Fibroblast of skin of left biceps (primary cell): Measurements from ENCODE around the gene CLCN6.

Experiments used
- DNase-seq, 2 experiments: peaks; one replicate each; pipeline ENCODE4 v3.0.0-alpha.2; 2013; ENCODE audit warnings: low read depth in 2 of 2

Gene CLCN6

DNA sequence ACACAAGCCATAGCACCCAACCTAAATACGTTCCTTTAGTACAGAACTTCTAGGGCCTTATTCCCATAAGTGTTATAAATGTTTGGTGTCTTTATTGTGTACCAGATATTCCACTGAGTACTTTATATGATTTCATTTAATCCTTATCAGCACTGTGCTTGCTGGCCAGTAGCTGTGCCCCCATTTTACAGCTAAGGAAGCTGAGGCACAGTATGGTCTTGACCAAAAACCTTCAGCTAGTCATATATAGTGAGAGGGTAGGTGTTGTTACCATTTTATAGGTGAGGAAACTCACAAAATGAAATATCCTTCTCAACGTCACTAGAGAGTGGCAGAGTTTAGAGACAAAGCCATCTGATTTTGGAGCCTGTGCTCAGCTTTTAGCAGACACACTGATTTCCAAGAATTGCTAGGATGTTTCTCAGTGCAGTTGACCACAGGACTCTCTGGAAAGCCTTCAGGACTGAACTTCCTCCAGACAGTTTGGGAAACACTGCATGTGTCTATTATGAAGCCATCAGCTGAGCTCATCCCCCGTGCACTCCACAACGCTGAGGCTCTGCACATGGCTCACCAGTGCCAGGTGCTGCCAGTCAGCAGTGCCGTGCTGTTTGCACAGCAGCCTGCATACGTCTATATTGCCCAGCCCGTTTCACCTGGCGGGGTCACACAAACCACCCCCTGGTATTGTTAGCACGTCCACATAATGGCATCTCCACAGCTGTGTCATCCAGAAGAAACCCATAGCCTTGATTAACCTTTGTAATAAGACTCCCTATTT lies 26.1 kb downstream of the CLCN6 start:
- no peak for DNase-seq

DNA sequence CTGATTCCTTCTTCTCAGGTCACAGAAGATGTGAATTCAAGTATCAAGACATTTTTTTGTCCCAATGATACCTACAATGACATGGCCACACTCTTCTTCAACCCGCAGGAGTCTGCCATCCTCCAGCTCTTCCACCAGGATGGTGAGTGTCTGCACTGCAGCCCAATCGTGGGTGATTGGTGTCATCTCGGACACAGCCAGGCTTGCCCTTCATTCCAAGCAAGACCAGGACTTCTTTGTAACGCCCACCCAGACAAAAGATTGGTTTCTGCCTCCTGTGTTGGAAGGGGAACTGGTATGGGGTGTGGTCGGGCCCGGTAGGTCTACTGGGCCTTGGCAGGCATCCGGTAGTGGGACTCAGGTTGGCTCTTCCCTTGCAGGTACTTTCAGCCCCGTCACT lies 27.5 kb downstream of the CLCN6 start:
- no peak for DNase-seq

DNA sequence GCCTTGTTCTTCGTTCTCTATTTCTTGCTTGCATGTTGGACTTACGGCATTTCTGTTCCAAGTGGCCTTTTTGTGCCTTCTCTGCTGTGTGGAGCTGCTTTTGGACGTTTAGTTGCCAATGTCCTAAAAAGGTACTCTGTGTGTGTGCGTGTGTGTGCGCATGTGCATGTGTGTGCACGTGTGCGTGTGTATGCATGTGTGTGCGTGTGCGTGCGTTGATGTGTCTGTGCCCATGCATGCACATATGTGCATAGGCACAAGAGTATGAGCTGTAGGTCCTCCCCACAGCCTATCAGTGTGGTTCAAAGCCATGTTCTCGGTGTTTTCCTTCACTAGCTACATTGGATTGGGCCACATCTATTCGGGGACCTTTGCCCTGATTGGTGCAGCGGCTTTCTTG lies 27.9 kb downstream of the CLCN6 start:
- DNase-seq, result no peak

DNA sequence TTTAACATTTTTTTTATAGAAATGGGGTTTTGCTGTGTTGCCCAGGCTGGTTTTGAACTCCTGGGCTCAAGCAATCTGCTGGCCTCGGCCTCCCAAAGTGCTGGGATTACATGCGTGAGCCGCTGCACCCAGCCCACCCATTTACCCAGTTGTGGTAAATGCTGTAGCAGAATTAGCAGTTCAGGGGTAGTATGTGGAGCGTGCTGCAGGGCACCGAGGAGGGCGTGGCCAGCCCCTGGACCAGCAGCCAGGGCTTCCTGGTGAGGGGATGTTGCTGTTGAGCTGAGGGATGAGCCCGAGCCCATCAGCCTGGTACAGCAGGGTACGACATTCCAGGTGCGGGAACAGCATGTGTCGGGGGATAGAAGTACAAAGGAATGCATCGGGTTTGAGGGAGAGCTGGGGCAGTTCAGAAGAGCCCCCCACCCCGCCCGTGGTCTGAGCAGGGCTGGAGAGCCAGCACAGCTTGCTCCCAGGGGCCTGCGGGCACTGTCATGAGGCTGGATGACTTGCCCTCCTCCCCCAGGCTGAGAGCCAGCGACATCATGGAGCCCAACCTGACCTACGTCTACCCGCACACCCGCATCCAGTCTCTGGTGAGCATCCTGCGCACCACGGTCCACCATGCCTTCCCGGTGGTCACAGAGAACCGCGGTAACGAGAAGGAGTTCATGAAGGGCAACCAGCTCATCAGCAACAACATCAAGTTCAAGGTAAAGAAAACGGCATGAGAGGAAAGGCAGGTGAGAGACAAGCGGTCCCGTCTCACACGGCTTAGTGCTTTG lies 29.6 kb downstream of the CLCN6 start:
- DNase-seq, result no peak

DNA sequence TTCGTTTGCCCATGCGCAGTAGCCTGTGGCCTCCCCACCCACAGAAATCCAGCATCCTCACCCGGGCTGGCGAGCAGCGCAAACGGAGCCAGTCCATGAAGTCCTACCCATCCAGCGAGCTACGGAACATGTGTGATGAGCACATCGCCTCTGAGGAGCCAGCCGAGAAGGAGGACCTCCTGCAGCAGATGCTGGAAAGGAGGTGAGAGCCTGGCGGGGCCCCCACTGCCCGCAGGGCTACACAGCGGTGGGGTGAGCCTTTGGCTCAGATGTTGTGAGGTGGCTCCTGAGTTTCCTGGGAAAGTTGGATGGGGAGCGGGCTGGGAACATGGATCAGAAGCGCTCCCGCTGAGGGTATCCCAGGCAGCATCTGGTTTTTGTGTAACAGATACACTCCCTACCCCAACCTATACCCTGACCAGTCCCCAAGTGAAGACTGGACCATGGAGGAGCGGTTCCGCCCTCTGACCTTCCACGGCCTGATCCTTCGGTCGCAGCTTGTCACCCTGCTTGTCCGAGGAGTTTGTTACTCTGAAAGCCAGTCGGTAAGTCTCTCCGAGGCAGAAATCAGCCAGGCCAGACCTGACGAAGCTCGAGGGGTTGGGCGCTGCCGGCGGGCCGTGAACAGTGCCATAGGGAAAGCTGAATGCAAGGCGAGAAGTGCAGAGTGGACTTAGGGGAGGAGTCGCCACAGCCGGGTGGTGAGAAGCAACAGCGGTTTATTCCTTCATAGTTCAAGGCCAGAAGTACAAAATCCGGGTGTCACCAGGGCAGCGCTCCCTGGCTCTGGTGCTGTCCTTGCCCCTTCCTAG lies 31.2 kb downstream of the CLCN6 start:
- no peak for DNase-seq

DNA sequence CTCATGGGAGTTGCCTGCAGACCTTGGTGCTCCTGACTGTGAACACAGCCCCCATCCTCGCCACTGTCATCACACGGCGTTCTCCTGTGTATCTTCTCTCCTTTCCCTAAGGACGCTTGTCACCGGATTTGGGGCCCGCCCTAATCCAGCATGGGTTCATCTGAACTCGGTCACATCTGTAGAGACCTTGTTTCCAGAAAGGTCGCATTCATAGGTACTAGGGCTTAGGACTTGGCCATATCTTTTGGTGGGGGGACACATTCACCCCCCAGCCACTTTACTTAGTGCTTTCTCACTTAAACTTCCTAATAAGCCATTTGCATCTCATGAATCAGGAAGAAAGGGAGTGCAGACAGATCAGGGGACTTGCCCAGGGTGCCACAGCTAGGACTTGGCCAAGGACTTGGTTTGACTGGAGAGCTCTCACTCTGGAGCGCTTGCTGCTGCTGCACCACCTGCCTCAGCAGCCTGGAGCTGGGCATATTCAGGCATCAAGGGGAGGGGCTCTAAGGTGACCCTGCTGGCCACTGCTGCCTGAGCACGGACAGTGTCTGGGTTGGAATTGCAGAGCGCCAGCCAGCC lies 31.9 kb downstream of the CLCN6 start:
- no peak for DNase-seq

DNA sequence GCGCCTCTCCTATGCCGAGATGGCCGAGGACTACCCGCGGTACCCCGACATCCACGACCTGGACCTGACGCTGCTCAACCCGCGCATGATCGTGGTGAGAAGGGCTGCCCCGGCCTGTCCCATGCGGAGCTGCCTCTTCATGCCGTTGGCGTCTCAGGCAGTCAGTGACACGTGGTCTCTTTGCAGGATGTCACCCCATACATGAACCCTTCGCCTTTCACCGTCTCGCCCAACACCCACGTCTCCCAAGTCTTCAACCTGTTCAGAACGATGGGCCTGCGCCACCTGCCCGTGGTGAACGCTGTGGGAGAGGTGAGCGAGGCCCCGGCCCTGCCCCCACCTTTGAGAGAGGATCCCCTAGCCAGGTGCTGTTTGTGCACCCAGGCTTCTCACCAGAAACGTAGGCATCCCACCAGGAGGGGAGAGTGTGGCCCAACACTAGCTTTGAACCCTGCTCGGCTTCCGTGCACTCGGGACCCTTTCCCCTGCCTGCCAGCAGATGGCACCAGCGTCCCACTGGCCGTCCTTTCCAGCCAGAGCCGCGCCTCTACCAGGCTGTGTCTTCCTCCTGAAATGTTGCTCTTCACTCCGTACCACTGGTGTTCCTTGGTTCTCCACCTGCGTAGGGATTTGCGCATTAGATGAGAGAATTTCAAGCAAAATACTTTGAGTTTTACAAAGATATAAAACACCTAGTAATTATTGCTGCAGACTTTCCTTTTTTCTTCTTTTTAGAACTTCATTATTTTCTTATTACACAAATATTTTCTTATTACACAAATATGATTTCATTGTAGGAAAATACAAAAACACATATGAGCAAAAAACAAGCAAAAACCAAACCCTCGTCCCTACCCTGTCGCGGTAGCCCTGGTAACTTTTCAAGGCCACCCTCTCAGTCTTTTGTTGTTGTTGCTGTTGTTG lies 32.6 kb downstream of the CLCN6 start:
- no peak for DNase-seq

DNA sequence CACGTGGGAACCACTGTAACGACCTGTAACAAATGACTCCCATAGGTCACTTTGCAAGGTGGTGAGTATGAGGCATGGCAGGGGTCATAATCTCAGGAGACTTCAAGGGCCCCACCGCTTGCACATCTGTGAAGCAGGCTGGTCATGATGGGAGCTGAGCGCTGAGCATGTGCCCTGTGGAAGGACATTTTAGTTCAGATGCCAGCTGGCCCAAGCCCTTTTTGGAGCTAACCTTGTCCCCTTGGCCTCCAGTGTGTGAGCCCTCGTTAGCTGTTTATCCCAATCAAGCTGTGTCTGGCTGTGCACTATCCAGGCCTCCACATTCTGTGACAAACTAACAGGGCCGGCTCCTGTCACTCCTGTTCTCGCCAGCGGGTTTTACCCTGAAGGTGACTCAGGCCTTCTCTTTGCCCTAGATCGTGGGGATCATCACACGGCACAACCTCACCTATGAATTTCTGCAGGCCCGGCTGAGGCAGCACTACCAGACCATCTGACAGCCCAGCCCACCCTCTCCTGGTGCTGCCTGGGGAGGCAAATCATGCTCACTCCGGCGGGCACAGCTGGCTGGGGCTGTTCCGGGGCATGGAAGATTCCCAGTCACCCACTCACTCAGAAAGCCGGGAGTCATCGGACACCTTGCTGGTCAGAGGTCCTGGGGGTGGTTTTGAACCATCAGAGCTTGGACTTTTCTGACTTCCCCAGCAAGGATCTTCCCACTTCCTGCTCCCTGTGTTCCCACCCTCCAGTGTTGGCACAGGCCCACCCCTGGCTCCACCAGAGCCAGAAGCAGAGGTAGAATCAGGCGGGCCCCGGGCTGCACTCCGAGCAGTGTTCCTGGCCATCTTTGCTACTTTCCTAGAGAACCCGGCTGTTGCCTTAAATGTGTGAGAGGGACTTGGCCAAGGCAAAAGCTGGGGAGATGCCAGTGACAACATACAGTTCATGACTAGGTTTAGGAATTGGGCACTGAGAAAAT lies 34.0 kb downstream of the CLCN6 start:
- DNase-seq, result no peak

DNA sequence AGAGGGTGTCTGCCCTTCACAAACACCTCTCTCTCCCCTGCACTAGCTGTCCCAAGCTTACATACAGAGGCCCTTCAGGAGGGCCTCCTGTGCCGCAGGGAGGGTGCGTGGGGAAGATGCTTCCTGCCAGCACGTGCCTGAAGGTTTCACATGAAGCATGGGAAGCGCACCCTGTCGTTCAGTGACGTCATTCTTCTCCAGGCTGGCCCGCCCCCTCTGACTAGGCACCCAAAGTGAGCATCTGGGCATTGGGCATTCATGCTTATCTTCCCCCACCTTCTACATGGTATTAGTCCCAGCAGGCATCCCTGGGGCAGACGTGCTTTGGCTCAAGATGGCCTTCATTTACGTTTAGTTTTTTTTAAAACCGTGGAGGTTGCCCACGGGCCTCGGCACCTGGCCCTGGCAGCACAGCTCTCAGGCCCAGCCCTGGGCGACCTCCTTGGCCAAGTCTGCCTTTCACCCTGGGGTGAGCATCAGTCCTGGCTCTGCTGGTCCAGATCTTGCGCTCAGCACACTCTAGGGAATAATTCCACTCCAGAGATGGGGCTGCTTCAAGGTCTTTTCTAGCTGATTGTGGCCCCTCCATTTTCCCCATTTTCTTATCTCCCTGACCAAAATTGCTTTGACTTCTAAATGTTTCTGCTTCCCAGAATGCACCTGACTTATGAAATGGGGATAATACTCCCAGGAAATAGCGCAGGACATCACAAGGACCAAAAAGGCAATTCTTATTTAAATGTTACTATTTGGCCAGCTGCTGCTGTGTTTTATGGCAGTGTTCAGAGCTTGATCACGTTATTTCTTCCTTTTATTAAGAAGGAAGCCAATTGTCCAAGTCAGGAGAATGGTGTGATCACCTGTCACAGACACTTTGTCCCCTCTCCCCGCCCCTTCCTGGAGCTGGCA lies 35.5 kb downstream of the CLCN6 start:
- DNase-seq, result no peak

DNA sequence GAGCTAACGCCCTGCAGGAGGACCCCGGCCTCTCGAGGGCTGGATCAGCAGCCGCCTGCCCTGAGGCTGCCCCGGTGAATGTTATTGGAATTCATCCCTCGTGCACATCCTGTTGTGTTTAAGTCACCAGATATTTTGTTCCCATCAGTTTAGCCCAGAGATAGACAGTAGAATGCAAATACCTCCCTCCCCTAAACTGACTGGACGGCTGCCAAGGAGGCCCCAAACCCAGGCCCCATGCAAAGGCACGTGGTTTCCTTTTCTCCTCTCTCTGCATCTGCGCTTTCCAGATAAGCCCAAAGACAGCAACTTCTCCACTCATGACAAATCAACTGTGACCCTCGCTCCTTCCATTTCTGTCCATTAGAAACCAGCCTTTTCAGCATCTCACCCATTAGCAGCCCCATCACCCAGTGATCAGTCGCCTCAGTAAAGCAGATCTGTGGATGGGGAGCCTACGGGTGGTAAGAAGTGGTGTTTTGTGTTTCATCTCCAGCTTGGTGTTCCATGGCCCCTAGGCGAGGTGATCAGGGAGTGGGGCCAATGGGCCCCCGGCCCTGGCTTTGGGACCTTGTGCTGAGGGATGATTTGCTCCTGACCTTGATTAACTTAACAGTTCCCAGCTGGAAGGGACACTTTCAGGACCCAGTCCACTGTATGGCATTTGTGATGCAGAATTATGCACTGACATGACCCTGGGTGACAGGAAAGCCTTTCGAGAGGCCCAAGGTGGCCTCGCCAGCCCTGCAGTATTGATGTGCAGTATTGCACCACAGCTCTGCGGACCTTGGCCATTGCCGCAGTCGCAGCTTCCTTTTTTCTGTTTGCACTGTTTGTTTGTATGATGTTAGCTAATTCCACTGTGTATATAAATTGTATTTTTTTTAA lies 36.4 kb downstream of the CLCN6 start:
- no peak for DNase-seq

DNA sequence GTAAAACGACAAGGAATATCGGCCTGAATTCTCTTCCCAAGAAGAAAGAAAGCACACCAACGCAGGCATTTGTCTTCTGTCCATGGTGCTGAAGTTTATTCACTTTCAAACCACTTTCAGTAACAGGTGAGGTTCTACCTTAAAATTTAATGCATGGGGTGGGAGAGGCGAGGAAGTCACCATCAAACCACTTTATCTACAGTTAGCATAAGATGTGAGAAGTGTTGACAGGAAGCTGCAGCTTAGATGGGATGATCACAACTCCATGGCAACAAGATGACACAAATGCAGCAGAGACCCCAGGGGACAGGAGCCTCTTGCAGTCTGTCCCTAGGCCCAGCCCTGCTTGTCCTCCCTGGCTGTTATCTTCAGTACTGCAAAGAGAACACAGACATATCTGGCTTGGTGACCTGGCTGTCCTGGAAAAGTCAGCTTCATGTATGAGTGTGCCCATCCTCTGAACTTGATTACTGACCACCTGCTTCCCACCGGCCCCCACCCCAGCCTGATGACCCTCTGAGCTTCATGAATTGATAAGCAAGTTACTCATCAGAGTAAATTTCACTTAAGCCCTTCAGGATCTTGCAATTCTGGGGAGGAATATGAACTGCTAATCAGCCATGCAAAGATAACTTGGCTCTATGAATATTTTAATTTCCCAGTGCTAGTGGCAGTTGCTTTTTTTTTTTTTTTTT lies 39.8 kb downstream of the CLCN6 start:
- no peak for DNase-seq

DNA sequence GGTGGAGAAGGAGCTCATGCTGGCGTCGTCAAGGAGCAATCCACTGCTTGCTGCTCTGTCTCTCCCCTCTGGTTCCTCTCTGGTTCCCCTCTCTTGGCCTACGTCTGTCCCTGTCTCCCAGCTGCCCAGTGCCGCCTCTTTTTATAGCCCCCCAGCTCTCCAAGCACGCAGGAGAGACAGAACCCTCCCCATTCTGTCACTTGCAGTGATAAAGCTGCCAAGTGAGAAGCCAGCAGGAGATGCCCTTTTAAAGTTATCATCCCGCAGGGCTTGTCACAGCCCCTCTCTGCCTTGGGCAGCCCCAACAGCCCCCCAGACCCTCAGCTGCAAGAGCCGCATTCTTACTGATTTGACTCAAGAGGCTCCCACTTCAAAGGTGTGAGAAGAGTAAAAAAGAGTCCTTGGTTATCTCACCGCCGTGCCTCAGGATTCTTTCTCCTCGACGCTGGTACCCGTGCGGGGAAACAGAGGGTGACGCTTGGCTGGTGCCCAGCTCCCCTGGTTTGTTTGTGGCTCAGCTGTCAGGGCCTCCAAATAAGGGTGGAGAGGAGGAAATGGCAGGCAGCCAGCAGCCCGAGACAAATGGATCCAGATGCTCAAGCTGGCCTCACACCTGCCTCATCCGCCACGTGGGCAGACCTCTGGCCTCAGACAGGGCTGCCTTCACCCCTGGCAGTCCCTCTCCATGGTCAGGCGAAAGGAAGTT lies 41.8 kb downstream of the CLCN6 start, which contains the start of gene NPPA:
Gene NPPA (minus strand): TSS at position 117 of the 706 bp plus-strand sequence. CDS start 99 bp downstream, at position 18.
- DNase-seq, result peak in 1 of 2 experiments; percentile 1

DNA sequence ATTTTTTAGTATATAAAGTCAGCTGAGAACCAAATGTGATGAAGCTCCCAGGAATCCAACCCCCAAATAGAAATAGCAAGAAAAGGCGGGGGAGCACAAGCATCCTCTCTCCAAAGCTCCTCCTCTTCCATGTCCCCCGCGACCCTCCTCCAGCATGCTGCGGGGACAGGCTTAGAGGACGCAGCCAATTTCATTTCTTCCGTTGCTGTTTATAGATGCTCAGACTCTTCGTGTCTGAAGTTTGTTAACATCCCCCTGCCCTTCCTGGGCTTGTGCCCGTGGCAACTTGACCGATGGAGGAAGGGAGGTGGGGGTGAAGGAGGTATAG lies 42.3 kb downstream of the CLCN6 start:
- DNase-seq, result no peak

DNA sequence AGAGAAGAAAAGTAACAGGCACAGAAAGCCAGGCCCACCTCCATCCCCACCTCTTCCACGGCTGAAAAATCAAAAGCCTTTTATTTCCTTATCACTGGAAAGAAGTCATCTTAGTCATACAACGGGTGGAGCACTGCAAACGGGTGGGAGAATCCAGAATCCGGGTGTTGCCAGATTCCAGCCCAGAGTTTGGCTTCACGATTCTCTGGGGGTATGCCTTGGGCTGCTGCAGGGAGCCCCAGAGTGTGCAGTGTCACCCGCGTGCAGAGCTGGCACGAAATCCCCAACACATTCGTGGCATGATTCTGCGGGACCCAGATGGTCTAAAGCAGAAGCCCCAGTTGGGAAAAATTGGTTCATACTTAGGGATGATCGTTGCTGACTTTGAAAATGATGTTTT lies 44.2 kb downstream of the CLCN6 start:
- DNase-seq, result no peak

DNA sequence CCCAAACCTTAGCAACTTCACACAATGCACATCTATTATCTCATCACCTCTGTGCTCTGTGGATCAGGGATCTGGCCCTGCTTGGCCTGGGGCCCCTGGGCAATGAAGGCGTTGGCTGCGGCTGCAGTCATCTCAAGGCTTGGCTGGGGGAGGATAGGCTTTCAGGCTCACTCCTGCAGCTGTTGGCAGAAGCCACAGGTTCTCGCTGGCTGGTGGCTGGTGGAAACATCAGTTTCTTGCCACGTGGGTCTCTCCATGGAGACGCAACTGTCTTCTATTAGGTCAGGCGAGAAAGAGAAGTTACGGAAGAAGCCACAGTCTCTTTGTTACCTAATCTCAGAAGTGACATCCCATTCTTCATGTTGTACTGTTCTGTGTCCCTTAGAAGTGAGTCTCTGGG lies 45.2 kb downstream of the CLCN6 start:
- no peak for DNase-seq

DNA sequence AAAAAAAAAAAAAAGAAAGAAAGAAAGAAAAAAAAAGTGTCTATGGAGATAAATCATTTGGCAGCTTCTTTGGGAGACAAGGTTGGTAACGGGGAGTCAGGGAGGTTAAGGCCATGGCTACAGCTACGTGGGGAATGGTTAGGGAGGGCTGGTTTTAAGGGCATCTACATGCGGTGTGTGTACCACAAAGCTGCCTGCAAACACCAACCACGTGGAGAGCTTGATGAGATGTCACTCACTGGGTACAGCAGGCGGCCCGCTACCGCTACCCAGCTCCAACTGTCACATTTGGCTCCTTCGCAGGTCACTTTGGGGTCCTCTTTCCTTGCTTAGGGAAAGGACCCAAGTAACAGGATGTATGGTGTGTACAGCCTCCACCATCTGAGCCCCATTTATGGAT lies 48.5 kb downstream of the CLCN6 start:
- no peak for DNase-seq
